ACHN (cell line): Measurements from ENCODE around the gene CHAF1A.

Experiments
- DNase-seq: peaks from one replicate; pipeline ENCODE4 v3.0.0-alpha.2; 2015
- in situ Hi-C: cut with HindIII; loops from 2 replicates; pipeline ENCODE4 v1.10.0; 2017; ENCODE audit warnings: low sequenced_read_pairs, low pct_ligation_motif_present, low pct_unique_long_range_greater_than_20kb

The CHAF1A gene

DNA sequence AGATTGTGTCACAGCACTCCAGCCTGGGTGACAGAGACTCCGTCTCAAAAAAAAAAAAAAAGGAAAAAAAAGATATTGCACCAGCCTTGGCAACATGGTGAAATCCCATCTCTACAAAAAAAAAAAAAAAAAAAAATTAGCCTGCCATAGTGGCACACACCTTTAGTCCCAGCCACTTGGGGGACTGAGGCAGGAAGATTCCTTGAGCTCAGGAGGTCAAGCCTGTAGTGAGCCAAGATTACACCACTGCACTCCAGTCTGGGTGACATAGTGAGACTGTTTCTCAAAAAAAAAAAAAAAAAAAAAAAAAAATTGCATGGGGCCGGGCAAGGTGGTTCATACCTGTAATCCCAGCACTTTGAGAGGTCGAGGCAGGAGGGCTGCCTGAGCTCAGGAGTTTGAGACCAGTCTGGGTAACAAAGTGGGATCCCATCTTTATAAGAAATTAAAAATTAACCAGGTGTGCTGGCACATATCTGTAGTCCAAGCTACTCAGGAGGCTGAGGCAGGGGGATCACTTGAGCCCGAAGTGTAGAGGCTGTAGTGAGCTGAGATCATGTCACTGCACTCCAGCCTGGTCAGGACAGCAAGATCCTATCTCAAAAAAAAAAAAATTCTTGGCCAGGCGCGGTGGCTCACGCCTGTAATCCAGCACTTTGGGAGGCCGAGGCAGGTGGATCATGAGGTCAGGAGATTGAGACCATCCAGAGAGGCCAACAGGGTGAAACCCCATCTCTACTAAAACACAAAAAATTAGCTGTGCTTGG lies 62.6 kb downstream of the CHAF1A start:
- in situ Hi-C loops: no loop called here
- DNase-seq: no peak

GRCh38 chr19:4467835-4468234 lies 65.4 kb downstream of the CHAF1A start:
- DNase-seq: no peak
- in situ Hi-C loops: no loop called here

DNA sequence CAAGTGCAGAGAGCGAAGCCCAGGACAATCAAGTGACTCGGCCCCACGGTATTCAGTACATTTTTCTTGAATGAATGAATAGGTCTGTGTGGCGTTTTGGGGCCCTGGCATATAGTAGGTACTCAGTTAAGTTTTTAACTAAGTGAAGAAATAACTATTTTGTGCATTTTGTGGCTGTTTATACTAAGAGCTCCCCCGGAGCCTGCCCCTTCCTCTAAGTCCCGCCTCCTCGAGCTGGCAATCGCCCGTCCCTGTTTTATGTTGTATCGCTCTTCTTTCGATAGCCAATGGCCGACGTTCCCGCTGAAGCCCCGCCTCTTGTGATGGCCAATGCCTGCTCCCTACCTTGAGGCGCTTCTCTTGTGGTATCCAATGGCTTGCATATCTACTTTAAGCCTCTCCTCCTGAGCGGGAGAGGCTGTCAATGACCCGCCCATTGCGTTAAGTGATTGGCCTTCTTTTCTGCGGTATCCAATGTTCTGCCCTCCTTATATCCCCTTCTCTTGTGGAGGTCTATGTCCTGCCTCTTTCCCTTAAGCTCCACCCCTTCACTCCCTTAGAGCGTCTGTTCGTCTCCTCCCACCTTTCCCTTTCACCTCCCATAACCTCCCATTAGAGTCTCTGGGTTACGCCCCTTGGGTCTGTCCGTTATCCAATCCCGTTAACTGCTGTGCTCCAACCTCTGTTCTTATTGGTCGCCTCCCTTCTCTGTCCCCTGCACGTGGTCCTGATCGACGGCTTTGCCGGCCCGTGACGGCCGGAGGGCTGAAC lies 69.1 kb downstream of the CHAF1A start:
- in situ Hi-C loops: no loop called here
- DNase-seq: peak; percentile 99

DNA sequence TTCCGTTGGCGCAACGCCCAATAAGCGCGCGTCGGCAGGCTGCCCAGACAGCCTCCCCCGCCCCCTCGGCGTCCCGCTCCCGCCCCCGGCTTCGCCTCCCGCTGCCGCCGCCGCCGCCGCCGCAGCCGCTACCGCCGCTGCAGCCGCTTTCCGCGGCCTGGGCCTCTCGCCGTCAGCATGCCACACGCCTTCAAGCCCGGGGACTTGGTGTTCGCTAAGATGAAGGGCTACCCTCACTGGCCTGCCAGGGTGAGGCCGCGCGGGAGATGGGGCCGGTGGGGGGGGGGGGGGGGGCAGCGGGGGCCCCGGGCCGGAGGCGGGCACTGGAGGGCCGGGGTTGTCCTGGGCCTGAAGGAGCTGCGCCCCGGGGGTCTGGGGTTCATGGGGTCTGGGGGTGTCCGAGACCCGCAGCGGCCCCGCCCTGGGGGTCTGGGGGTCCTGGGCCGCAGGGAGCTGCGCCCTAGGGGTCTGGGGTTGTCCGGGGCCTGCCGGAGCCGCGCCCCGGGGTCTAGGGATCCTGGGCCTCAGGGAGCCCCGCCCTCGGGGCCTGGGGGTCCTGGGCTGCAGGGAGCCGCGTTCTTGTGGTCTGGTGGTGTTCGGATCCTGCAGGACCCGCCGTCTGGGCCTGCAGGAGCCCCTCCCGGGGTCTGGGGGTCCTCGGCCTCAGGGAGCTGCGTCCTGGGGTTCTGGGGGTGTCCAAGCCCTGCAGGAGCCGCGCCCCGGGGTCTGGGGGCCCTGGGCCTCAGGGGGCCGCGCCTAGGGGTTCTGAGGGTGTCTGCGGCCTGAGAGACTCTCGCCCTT lies 69.9 kb downstream of the CHAF1A start, which contains the start of gene HDGFL2:
HDGFL2 (plus strand) TSS at position 124 of the 801 bp plus-strand sequence; CDS start at position 178, 54 bp downstream.
- in situ Hi-C loops: no loop called here
- DNase-seq: no peak

- in situ Hi-C loops: no loop called here
- no peak for DNase-seq
Measured at GRCh38 chr19:4473011-4473762, 70.7 kb downstream of the CHAF1A start.

GRCh38 chr19:4473763-4474513 lies 71.5 kb downstream of the CHAF1A start:
- in situ Hi-C loops: no loop called here
- DNase-seq: no peak

GRCh38 chr19:4474514-4475022 lies 72.1 kb downstream of the CHAF1A start:
- in situ Hi-C loops: no loop called here
- no peak for DNase-seq

DNA sequence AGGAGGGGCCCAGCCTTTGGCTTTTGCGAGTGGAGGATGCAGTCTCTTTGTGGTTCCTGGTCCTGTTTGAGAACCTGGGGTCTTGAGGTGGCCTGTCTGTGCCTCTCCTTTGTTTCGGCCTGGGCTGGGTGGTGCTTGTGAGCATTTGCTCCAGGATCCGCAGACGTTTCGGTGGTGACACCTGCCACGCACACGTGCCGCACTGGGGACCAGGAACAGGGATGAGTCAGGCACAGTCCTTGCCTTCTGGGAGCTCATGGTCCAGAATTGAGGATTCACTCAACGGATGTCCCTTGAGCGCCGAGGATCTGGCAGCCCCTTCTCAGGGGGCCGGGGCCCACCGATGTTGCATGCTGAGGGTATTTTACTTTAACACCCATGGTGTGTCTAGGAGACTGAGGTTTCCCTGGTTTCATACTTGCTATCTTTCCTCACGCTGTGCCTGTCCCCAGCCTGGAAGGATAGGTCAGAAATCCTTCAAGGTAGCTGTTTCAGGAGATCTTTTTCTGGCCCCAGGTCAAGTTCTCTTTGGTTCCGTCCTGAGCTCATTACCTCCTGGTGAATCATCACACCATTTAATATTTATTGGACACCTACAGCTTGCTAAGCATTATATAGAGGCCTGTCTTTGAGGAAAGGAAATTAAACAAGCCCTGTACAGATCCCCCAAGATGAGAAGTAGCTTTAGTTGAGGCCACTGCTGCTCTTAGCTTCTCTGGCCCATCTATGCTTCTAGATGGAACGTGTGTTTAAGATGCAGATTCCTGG lies 74.8 kb downstream of the CHAF1A start:
- DNase-seq: no peak
- in situ Hi-C loops: no loop called here

DNA sequence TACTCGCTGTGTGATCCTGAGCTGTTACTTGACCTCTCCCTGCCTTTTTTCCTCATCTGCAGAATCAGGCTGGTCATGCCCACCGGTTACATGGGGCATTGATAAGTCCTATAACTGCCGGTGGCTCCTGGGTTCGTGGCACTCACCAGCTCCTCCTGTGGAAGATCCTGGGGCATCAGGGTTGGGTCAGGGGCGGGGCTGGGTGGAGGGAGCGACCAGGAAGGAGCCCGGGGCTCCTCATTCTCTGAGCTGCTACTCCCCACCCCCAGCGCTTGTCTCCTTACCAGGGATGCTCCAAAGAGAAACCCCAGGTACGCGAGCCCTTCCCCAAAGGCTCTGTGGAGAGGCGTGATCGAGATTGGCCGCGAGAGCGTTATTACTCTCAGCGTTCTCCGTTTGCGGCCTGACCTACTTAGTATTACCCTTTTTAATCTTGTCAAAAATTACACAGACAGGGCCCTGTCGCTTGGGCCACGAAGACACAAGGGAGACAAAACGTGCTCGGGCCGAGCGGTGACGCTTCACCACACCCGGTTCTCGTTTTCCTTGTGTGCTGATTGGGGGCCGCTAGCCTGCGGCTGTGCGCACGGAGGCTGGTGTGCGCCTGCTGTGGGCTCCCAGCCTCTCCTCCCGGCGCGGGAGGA lies 80.4 kb downstream of the CHAF1A start:
- in situ Hi-C loops: no loop called here
- DNase-seq: no peak

GRCh38 chr19:4483385-4483784 lies 80.9 kb downstream of the CHAF1A start:
- in situ Hi-C loops: no loop called here
- no peak for DNase-seq

DNA sequence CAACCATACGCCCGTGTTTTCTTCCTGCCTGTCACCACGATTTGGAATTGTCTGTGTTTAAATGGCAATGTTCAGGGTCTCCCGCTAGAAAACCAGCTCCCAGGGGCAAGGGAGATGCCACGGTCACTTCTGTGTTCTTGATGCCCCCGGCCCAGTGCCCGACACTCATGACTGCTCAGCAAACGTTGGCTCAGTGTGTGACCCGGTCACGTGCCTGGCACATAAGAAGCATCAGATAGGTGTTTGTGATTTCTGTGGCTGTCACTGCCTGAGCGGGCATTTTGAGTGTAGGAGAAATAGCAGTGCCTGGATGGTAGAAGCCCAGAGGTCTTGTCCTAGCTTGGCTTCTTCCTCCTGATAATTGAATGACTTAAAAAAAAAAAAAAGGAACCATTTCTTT lies 85.1 kb downstream of the CHAF1A start:
- DNase-seq: no peak
- in situ Hi-C loops: no loop called here

GRCh38 chr19:4488496-4488895 lies 86.1 kb downstream of the CHAF1A start:
- DNase-seq: no peak
- in situ Hi-C loops: no loop called here

- no peak for DNase-seq
- in situ Hi-C loops: no loop called here
Measured at GRCh38 chr19:4491446-4491845, 89.0 kb downstream of the CHAF1A start.

DNA sequence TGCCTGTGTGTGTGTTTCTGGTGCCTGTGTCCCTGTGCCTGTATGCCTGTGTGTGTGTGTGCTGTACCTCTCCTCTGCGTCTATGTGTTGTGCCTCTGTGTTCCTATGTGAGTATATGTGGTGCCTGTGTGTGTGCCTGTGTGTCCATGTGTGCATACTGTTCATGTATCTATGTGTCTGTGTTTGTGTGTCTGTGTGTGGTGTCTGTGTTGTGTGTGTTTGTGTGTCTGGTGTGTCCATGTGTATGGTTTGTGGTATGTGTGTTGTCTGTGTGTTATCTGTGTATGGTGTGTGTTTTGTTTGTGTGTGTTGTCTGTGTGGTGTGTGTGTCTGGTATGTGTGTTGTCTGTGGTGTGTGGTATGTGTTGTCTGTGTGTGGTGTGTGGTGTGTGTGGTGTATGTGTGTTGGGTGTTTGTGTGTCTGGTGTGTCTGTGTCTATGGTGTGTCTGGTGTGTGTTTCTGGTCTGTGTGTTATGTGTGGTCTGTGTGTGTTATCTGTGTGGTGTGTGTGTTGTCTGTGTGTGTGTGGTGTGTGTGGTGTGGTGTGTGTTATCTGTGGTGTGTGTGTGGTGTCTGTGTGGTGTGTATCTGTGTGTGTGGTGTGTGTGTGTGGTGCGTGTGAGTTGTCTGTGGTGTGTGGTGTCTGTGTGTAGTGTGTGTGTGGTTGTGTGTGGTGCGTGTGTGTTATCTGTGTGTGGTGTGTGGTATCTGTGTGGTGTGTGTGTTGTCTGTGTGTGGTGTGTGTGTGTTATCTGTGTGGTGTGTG lies 90.1 kb downstream of the CHAF1A start:
- in situ Hi-C loops: no loop called here
- DNase-seq: no peak
